HepG2 (cell line): ENCODE measurements around the gene CXXC5. TPM values are rescaled to one million over a fixed set of nuclear protein-coding genes. Genes with fewer than 3 reads are reported as not detected.
A peak's percentile ranks its signal among the peaks of the same experiment; 100 is the strongest.

Source experiments
- ASH2L ChIP-seq: fragments of 300-600, 200-600 bp; sonication (generic); IDR thresholded peaks from 2 replicates; pipeline ENCODE4 v1.7.0; 2017; ENCODE audit warnings: low read depth, mild to moderate bottlenecking, moderate library complexity, mixed read lengths, low read length; ENCODE audit not compliant: insufficient read length
- ATF6 ChIP-seq: sonication (generic); formaldehyde crosslinking; conservative IDR thresholded peaks from 2 replicates; pipeline ENCODE4 v1.4.0; 2020; ENCODE audit warnings: missing genetic modification reagents
- BRCA1 ChIP-seq: sonication (generic); formaldehyde crosslinking; IDR thresholded peaks from 2 replicates; pipeline ENCODE4 v1.4.0; 2020; ENCODE audit warnings: missing genetic modification reagents
- GZF1 ChIP-seq: sonication (generic); formaldehyde crosslinking; IDR thresholded peaks from 2 replicates; pipeline ENCODE4 v1.5.1; 2020; ENCODE audit warnings: mild to moderate bottlenecking, missing genetic modification reagents
- HHEX ChIP-seq: IDR thresholded peaks from 2 replicates; pipeline ENCODE4 v1.6.1; 2016; ENCODE audit warnings: control low read depth
- HNRNPUL1 ChIP-seq: fragments of 200-400 bp; formaldehyde crosslinking; IDR thresholded peaks from 2 replicates; pipeline ENCODE4 v1.6.1; 2017; ENCODE audit warnings: low read depth, mild to moderate bottlenecking, low read length, moderate library complexity
- MLXIP ChIP-seq: sonication (generic); formaldehyde crosslinking; IDR thresholded peaks from 2 replicates; pipeline ENCODE4 v1.9.0; 2021; ENCODE audit warnings: missing genetic modification reagents, borderline replicate concordance
- MYPOP ChIP-seq: sonication (generic); formaldehyde crosslinking; IDR thresholded peaks from 2 replicates; pipeline ENCODE4 v1.8.1; 2023; ENCODE audit warnings: mild to moderate bottlenecking, moderate library complexity, missing genetic modification reagents
- NFRKB ChIP-seq: fragments of 450-650 bp; IDR thresholded peaks from 2 replicates; pipeline ENCODE4 v1.6.1; 2017
- NONO ChIP-seq, 2 experiments: fragments of 450-650 bp in 1 of 2; sonication (generic) in 1 of 2; formaldehyde crosslinking in 1 of 2; IDR thresholded peaks in 1 of 2; conservative IDR thresholded peaks in 1 of 2; 2 replicates each; pipeline versions ENCODE4 v1.6.1 to v1.8.0; 2017 to 2022; ENCODE audit warnings: mild to moderate bottlenecking in 1 of 2, missing genetic modification reagents in 1 of 2, moderate library complexity in 1 of 2
- TFE3 ChIP-seq: IDR thresholded peaks from 2 replicates; pipeline ENCODE4 v1.6.1; 2016
- ZHX2 ChIP-seq, 2 experiments: sonication (generic) in 1 of 2; formaldehyde crosslinking in 1 of 2; IDR thresholded peaks; 2 replicates each; pipeline versions ENCODE4 v1.6.1 to v1.9.0; 2014 to 2022; ENCODE audit warnings: antibody characterized with exemption in 1 of 2, borderline replicate concordance in 1 of 2, inconsistent platforms in 1 of 2, low read depth in 1 of 2, missing genetic modification reagents in 1 of 2
- ZNF331 ChIP-seq: sonication (generic); formaldehyde crosslinking; IDR thresholded peaks from 2 replicates; pipeline ENCODE4 v1.4.0; 2020; ENCODE audit warnings: missing genetic modification reagents
- ZNF337 ChIP-seq: sonication (generic); formaldehyde crosslinking; IDR thresholded peaks from 2 replicates; pipeline ENCODE4 v1.5.1; 2020; ENCODE audit warnings: missing genetic modification reagents, low read depth, mild to moderate bottlenecking, borderline replicate concordance
- polyA plus RNA-seq, 8 experiments: library from polyadenylated mRNA; depleted of rRNA in 3 of 8; stranded (reverse) in 7 of 8; unstranded in 1 of 8; fragments of >200 nt; fragmentation: Illumina TruSeq in 4 of 8; extraction: Trizol in 4 of 8; gene quantifications; 2 replicates each; pipeline versions ENCODE4 v1.2.1 to v1.2.3, GENCODE V29; 2011 to 2016; ENCODE audit warnings: low read depth in 4 of 8, missing spikeins in 1 of 8, mixed read lengths in 1 of 8; ENCODE audit not compliant: insufficient read depth in 1 of 8
- total RNA-seq, 5 experiments: library from RNA; depleted of rRNA; stranded (reverse); fragments of >200 nt; fragmentation: Illumina TruSeq; extraction: Trizol; gene quantifications; 2 replicates each; pipeline ENCODE4 v1.2.3, GENCODE V29; 2016; ENCODE audit warnings: low read depth in 1 of 5

The CXXC5 gene
- total and polyA plus RNA-seq, 2 of the 13 experiments (the other 11 are each of a cell fraction or from before 2014, with no cell fraction given): 32.3 to 33.0 TPM

- TF ChIP-seq TFE3 (CRISPR knock-in tag) (no peak), HNRNPUL1 (peak; percentile 72; the same call in 1 of the 2 replicates), ZNF331 (peak; percentile 38; the same call in 1 of the 2 replicates), ZHX2 (IDR thresholded peaks at IDR 0.05; ENCODE audit: low read depth) (no peak), ZHX2 (CRISPR knock-in tag; IDR thresholded peaks at IDR 0.05; ENCODE audit: borderline replicate concordance) (0 out of 2 replicates have a peak, but pooled peaks have one; percentile 60), MYPOP (peak; percentile 84), ATF6 (no peak), NONO (IDR thresholded peaks at IDR 0.05) (no peak), NONO (CRISPR knock-in tag; conservative IDR thresholded peaks at IDR 0.05) (peak; percentile 95), ASH2L (peak; percentile 82), NFRKB (no peak), BRCA1 (CRISPR knock-in tag) (no peak), MLXIP (no peak), ZNF337 (CRISPR knock-in tag) (no peak), HHEX (0 out of 2 replicates have a peak, but pooled peaks have one; percentile 34), GZF1 (CRISPR knock-in tag) (no peak)
Observed at GRCh38 chr5:139637438-139638089, 10.6 kb upstream of the CXXC5 start (continued).
